NCI-H748 (cell line): ENCODE measurements around the gene FBXO28.
"Not testable (repeated sequence)": the region's sequence is repeated elsewhere in the genome, so short reads cannot be mapped to it uniquely, and the experiment has no call there.

Experiments used
- DNase-seq: peaks from one replicate; lab custom pipeline; 2025; ENCODE audit not compliant: unreplicated experiment; lab: John Stamatoyannopoulos, UW

The FBXO28 gene

GRCh38 chr1:224113918-224114786 lies at the start of gene FBXO28:
Gene FBXO28 (plus strand): TSS chr1:224114111. CDS start chr1:224114130, 19 bp downstream.
- DNase-seq: peak; percentile 93

GRCh38 chr1:224064150-224064549 lies 49.8 kb upstream of the FBXO28 start:
- DNase-seq: peak; percentile 31

- no peak for DNase-seq
These were observed 48.5 kb upstream of the FBXO28 start for GRCh38 chr1:224065455-224065854.

- no peak for DNase-seq
These were observed 46.7 kb upstream of the FBXO28 start for GRCh38 chr1:224067207-224067606.

GRCh38 chr1:224067621-224068457 lies 46.1 kb upstream of the FBXO28 start:
- DNase-seq: no peak

- DNase-seq: no peak
These were observed 45.3 kb upstream of the FBXO28 start for GRCh38 chr1:224068458-224069072.

- no peak for DNase-seq
These were observed 44.8 kb upstream of the FBXO28 start for GRCh38 chr1:224069138-224069537.

GRCh38 chr1:224070521-224070920 lies 43.4 kb upstream of the FBXO28 start:
- no peak for DNase-seq

- no peak for DNase-seq
These were observed 37.5 kb upstream of the FBXO28 start for GRCh38 chr1:224076407-224076806.

GRCh38 chr1:224079644-224080043 lies 34.3 kb upstream of the FBXO28 start:
- not testable (repeated sequence) for DNase-seq

GRCh38 chr1:224080115-224080774 lies 33.7 kb upstream of the FBXO28 start:
- no peak for DNase-seq

- DNase-seq: no peak
These were observed 32.3 kb upstream of the FBXO28 start for GRCh38 chr1:224081604-224082003.

- DNase-seq: no peak
These were observed 31.8 kb upstream of the FBXO28 start for GRCh38 chr1:224082146-224082545.

GRCh38 chr1:224084867-224085266 lies 29.0 kb upstream of the FBXO28 start:
- DNase-seq: no peak

GRCh38 chr1:224085421-224086108 lies 28.3 kb upstream of the FBXO28 start:
- DNase-seq: no peak

GRCh38 chr1:224087286-224087794 lies 26.6 kb upstream of the FBXO28 start:
- DNase-seq: no peak

GRCh38 chr1:224089583-224089982 lies 24.3 kb upstream of the FBXO28 start:
- no peak for DNase-seq

GRCh38 chr1:224090116-224090515 lies 23.8 kb upstream of the FBXO28 start:
- DNase-seq: no peak

GRCh38 chr1:224092111-224092510 lies 21.8 kb upstream of the FBXO28 start:
- DNase-seq: no peak

- DNase-seq: no peak
These were observed 21.3 kb upstream of the FBXO28 start for GRCh38 chr1:224092601-224093000.
